ENCODE results near the gene GPS1. TPM values are rescaled to one million over a fixed set of nuclear protein-coding genes. Genes with fewer than 3 reads are reported as not detected.

Gene GPS1
- total and polyA plus RNA-seq, 9 of the 15 experiments (the other 6 are each of a cell fraction or from before 2014, with no cell fraction given): 3.1 to 167 (median 69.9) TPM

- TF ChIP-seq E2F6 (IDR thresholded peaks at IDR 0.05; ENCODE audit: borderline replicate concordance in 1 of 2, extremely low read depth in 1 of 2, insufficient read depth in 1 of 2, insufficient read length in 1 of 2, low read depth in 1 of 2, low read length in 1 of 2, poor library complexity in 1 of 2, severe bottlenecking in 1 of 2) (peak in 1 of 2 experiments; percentile 53), TBP (optimal IDR thresholded peaks at IDR 0.05; ENCODE audit: low read depth, low read length) (peak; percentile 24), GABPA (tag; conservative IDR thresholded peaks at IDR 0.05; ENCODE audit: low read depth) (peak; percentile 89), POLR2G (IDR thresholded peaks at IDR 0.05; ENCODE audit: low read depth, low read length) (peak; percentile 89), ZBTB7A (IDR thresholded peaks at IDR 0.05; ENCODE audit: borderline replicate concordance, control insufficient read depth, low read depth, low read length) (peak; percentile 81), TEAD1 (CRISPR knock-in tag; IDR thresholded peaks at IDR 0.05) (0 out of 4 replicates have a peak, but pooled peaks of 1 of the 2 experiments have one; percentile 14), SMARCA5 (IDR thresholded peaks at IDR 0.05) (no peak)
- TF ChIP-seq, protein P1, sequence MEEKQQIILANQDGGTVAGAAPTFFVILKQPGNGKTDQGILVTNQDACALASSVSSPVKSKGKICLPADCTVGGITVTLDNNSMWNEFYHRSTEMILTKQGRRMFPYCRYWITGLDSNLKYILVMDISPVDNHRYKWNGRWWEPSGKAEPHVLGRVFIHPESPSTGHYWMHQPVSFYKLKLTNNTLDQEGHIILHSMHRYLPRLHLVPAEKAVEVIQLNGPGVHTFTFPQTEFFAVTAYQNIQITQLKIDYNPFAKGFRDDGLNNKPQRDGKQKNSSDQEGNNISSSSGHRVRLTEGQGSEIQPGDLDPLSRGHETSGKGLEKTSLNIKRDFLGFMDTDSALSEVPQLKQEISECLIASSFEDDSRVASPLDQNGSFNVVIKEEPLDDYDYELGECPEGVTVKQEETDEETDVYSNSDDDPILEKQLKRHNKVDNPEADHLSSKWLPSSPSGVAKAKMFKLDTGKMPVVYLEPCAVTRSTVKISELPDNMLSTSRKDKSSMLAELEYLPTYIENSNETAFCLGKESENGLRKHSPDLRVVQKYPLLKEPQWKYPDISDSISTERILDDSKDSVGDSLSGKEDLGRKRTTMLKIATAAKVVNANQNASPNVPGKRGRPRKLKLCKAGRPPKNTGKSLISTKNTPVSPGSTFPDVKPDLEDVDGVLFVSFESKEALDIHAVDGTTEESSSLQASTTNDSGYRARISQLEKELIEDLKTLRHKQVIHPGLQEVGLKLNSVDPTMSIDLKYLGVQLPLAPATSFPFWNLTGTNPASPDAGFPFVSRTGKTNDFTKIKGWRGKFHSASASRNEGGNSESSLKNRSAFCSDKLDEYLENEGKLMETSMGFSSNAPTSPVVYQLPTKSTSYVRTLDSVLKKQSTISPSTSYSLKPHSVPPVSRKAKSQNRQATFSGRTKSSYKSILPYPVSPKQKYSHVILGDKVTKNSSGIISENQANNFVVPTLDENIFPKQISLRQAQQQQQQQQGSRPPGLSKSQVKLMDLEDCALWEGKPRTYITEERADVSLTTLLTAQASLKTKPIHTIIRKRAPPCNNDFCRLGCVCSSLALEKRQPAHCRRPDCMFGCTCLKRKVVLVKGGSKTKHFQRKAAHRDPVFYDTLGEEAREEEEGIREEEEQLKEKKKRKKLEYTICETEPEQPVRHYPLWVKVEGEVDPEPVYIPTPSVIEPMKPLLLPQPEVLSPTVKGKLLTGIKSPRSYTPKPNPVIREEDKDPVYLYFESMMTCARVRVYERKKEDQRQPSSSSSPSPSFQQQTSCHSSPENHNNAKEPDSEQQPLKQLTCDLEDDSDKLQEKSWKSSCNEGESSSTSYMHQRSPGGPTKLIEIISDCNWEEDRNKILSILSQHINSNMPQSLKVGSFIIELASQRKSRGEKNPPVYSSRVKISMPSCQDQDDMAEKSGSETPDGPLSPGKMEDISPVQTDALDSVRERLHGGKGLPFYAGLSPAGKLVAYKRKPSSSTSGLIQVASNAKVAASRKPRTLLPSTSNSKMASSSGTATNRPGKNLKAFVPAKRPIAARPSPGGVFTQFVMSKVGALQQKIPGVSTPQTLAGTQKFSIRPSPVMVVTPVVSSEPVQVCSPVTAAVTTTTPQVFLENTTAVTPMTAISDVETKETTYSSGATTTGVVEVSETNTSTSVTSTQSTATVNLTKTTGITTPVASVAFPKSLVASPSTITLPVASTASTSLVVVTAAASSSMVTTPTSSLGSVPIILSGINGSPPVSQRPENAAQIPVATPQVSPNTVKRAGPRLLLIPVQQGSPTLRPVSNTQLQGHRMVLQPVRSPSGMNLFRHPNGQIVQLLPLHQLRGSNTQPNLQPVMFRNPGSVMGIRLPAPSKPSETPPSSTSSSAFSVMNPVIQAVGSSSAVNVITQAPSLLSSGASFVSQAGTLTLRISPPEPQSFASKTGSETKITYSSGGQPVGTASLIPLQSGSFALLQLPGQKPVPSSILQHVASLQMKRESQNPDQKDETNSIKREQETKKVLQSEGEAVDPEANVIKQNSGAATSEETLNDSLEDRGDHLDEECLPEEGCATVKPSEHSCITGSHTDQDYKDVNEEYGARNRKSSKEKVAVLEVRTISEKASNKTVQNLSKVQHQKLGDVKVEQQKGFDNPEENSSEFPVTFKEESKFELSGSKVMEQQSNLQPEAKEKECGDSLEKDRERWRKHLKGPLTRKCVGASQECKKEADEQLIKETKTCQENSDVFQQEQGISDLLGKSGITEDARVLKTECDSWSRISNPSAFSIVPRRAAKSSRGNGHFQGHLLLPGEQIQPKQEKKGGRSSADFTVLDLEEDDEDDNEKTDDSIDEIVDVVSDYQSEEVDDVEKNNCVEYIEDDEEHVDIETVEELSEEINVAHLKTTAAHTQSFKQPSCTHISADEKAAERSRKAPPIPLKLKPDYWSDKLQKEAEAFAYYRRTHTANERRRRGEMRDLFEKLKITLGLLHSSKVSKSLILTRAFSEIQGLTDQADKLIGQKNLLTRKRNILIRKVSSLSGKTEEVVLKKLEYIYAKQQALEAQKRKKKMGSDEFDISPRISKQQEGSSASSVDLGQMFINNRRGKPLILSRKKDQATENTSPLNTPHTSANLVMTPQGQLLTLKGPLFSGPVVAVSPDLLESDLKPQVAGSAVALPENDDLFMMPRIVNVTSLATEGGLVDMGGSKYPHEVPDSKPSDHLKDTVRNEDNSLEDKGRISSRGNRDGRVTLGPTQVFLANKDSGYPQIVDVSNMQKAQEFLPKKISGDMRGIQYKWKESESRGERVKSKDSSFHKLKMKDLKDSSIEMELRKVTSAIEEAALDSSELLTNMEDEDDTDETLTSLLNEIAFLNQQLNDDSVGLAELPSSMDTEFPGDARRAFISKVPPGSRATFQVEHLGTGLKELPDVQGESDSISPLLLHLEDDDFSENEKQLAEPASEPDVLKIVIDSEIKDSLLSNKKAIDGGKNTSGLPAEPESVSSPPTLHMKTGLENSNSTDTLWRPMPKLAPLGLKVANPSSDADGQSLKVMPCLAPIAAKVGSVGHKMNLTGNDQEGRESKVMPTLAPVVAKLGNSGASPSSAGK (IDR thresholded peaks at IDR 0.05): no peak
- TF ChIP-seq, protein P2, sequence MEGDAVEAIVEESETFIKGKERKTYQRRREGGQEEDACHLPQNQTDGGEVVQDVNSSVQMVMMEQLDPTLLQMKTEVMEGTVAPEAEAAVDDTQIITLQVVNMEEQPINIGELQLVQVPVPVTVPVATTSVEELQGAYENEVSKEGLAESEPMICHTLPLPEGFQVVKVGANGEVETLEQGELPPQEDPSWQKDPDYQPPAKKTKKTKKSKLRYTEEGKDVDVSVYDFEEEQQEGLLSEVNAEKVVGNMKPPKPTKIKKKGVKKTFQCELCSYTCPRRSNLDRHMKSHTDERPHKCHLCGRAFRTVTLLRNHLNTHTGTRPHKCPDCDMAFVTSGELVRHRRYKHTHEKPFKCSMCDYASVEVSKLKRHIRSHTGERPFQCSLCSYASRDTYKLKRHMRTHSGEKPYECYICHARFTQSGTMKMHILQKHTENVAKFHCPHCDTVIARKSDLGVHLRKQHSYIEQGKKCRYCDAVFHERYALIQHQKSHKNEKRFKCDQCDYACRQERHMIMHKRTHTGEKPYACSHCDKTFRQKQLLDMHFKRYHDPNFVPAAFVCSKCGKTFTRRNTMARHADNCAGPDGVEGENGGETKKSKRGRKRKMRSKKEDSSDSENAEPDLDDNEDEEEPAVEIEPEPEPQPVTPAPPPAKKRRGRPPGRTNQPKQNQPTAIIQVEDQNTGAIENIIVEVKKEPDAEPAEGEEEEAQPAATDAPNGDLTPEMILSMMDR (IDR thresholded peaks at IDR 0.05 in 2 of 3, conservative IDR thresholded peaks at IDR 0.05 in 1 of 3; ENCODE audit: insufficient read depth in 2 of 3, low read depth in 1 of 3, low read length in 3 of 3): peak in 1 of 3 experiments; percentile 1; a peak in 1 of 6 replicates
Observed at GRCh38 chr17:82022310-82022980, 29.3 kb upstream of the GPS1 start, which contains the start of gene CENPX (continued).

Data from K562 (cell line).